Stimulated activated naive CD4-positive, alpha-beta T cell (primary cell): ENCODE measurements around the gene MOGAT2.

Source experiments
- DNase-seq, 6 experiments: peaks; one replicate each; lab custom pipeline; 2025; lab: John Stamatoyannopoulos, UW

The MOGAT2 gene

DNA sequence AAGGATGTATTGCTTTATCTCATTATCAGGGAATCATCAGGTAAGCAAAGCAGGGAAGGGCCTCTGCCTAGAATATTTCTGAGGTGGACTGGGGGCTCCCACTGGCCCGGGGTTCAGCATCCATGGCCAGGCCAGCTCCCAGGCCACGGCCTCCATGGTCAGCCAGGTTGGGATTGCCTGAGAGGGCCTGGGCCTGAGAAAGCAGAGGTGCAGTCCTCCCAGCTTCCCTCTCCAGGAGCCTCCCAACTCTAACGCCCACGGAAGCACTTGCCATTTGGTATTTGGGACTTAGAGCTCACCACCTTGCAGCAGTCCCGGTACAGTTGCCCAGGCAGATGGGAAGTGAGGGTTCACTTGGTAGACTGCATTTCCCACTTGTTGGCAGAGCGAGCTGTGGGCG, 63.7 kb downstream of the MOGAT2 start:
- no peak for DNase-seq

- no peak for DNase-seq
Measured at GRCh38 chr11:75781831-75782230, 64.2 kb downstream of the MOGAT2 start.
